Chondrocyte (in vitro differentiated cells): ENCODE measurements around the gene KCNK16. TPM values are rescaled to one million over a fixed set of nuclear protein-coding genes. Genes with fewer than 3 reads are reported as not detected.

ENCODE experiments used
- DNase-seq: peaks from one replicate; pipeline ENCODE4 v3.0.0; 2021; ENCODE audit warnings: mixed read lengths, low spot score
- H3K27ac Mint-ChIP-seq: one replicate; pipeline ENCODE4 v1.8.0; 2021; ENCODE audit warnings: mild to moderate bottlenecking, moderate library complexity, mixed read lengths; ENCODE audit not compliant: unreplicated experiment
- H3K27me3 Mint-ChIP-seq: 2 replicates; pipeline ENCODE4 v1.8.0; 2021; ENCODE audit warnings: low read depth, mixed read lengths
- H3K36me3 Mint-ChIP-seq: 2 replicates; pipeline ENCODE4 v1.8.0; 2021; ENCODE audit warnings: low read depth, mixed read lengths
- H3K4me1 Mint-ChIP-seq: 2 replicates; pipeline ENCODE4 v1.8.0; 2021; ENCODE audit warnings: low read depth, mild to moderate bottlenecking, mixed read lengths
- H3K4me3 Mint-ChIP-seq: one replicate; pipeline ENCODE4 v1.8.0; 2021; ENCODE audit warnings: mild to moderate bottlenecking, moderate library complexity, mixed read lengths; ENCODE audit not compliant: unreplicated experiment
- H3K9me3 Mint-ChIP-seq: 2 replicates; pipeline ENCODE4 v1.8.0; 2021; ENCODE audit warnings: low read depth, mixed read lengths
- CTCF ChIP-seq: fragments of 200-600 bp; sonication (generic); IDR thresholded peaks from 2 replicates; pipeline ENCODE4 v1.5.0; 2021; ENCODE audit warnings: antibody characterized with exemption, mild to moderate bottlenecking, moderate library complexity
- total RNA-seq: library from RNA; stranded (reverse); gene quantifications from 3 replicates; pipeline ENCODE4 v1.2.1, GENCODE V29; 2021

KCNK16 gene
- total RNA-seq, 1 donor from 2014 or later, result not detected

- no peak within 1 kb of the TSS for H3K4me3 Mint-ChIP-seq
- no peak for DNase-seq
- H3K9me3 Mint-ChIP-seq, result no peaks in the 10 kb centered on the region
- peaks cover 2% of the 10 kb centered on the region for H3K36me3 Mint-ChIP-seq
- peaks cover 76% of the 10 kb centered on the region for H3K27me3 Mint-ChIP-seq
- H3K27ac Mint-ChIP-seq, result no peak within 1 kb of the TSS
- no peak for TF ChIP-seq CTCF
- peaks cover 5% of the 10 kb centered on the region for H3K4me1 Mint-ChIP-seq
These were observed 8.2 kb downstream of the KCNK16 start, which contains the start of gene KCNK17 for GRCh38 chr6:39314273-39314795. Gene KCNK17, minus strand, starts transcription at chr6:39314419. Its CDS starts 99 bp downstream, at chr6:39314320.

GRCh38 chr6:39313526-39314272 lies 8.8 kb downstream of the KCNK16 start:
- peaks cover 2% of the 10 kb centered on the region for H3K36me3 Mint-ChIP-seq
- H3K27me3 Mint-ChIP-seq, result peaks cover 70% of the 10 kb centered on the region
- H3K27ac Mint-ChIP-seq, result no peak overlapping the region
- DNase-seq, result no peak
- H3K9me3 Mint-ChIP-seq, result no peaks in the 10 kb centered on the region
- H3K4me1 Mint-ChIP-seq, result peaks cover 5% of the 10 kb centered on the region
- TF ChIP-seq CTCF, result no peak
- H3K4me3 Mint-ChIP-seq, result no peak overlapping the region

GRCh38 chr6:39312912-39313525 lies 9.5 kb downstream of the KCNK16 start:
- no peak for TF ChIP-seq CTCF
- Mint-ChIP-seq H3K9me3 (no peaks in the 10 kb centered on the region), H3K4me1 (peaks cover 5% of the 10 kb centered on the region), H3K27me3 (peaks cover 64% of the 10 kb centered on the region), H3K36me3 (peaks cover under 1% of the 10 kb centered on the region), H3K4me3 (no peak overlapping the region), H3K27ac (no peak overlapping the region)
- no peak for DNase-seq

- peaks cover 59% of the 10 kb centered on the region for H3K27me3 Mint-ChIP-seq
- no peak overlapping the region for H3K27ac Mint-ChIP-seq
- no peaks in the 10 kb centered on the region for H3K36me3 Mint-ChIP-seq
- no peak for DNase-seq
- peaks cover 5% of the 10 kb centered on the region for H3K4me1 Mint-ChIP-seq
- no peak for TF ChIP-seq CTCF
- no peak overlapping the region for H3K4me3 Mint-ChIP-seq
- H3K9me3 Mint-ChIP-seq, result no peaks in the 10 kb centered on the region
These were observed 12.0 kb downstream of the KCNK16 start for GRCh38 chr6:39310542-39310941.

- H3K4me3 Mint-ChIP-seq, result no peak overlapping the region
- no peaks in the 10 kb centered on the region for H3K9me3 Mint-ChIP-seq
- H3K27ac Mint-ChIP-seq, result no peak overlapping the region
- no peak for DNase-seq
- H3K4me1 Mint-ChIP-seq, result peaks cover 5% of the 10 kb centered on the region
- peaks cover 57% of the 10 kb centered on the region for H3K27me3 Mint-ChIP-seq
- no peaks in the 10 kb centered on the region for H3K36me3 Mint-ChIP-seq
- peak; percentile 93 for TF ChIP-seq CTCF
These were observed 12.5 kb downstream of the KCNK16 start for GRCh38 chr6:39309942-39310531.
